Tibial nerve (tissue), 4 donors: ENCODE measurements around the gene PDZD2. TPM values are rescaled to one million over a fixed set of nuclear protein-coding genes. Genes with fewer than 3 reads are reported as not detected.

ENCODE experiments used
- DNase-seq, 2 donors: peaks; one replicate each; pipeline ENCODE4 v3.0.0-alpha.2; 2019; ENCODE audit warnings: low spot score in 2 of 2
- H3K27ac ChIP-seq, 4 donors: fragments of 200-600 bp; sonication (generic) in 3 of 4; one replicate each; pipeline ENCODE4 v1.5.1; 2017 to 2019; ENCODE audit warnings: mild to moderate bottlenecking in 1 of 4
- H3K27me3 ChIP-seq, 2 donors: fragments of 200-600 bp; sonication (generic) in 1 of 2; one replicate each; pipeline versions ENCODE4 v1.5.1 to v1.6.0; 2017 to 2019
- H3K36me3 ChIP-seq, 3 donors: fragments of 200-600 bp; sonication (generic); one replicate each; pipeline ENCODE4 v1.5.1; 2018 to 2019
- H3K4me1 ChIP-seq, 4 donors: fragments of 200-600 bp; sonication (generic) in 3 of 4; one replicate each; pipeline ENCODE4 v1.5.1; 2017 to 2019
- H3K4me3 ChIP-seq, 4 donors: fragments of 200-600 bp; sonication (generic) in 3 of 4; one replicate each; pipeline ENCODE4 v1.5.1; 2017 to 2019; ENCODE audit warnings: mild to moderate bottlenecking in 1 of 4, moderate library complexity in 1 of 4
- H3K9me3 ChIP-seq, 4 donors: fragments of 200-600 bp; sonication (generic) in 3 of 4; one replicate each; pipeline ENCODE4 v1.5.1; 2017 to 2019
- CTCF ChIP-seq, 5 experiments: fragments of 200-600 bp in 3 of 5; fragments of 450-650 bp in 2 of 5; sonication (generic) in 3 of 5; IDR thresholded peaks; one replicate each; pipeline ENCODE4 v1.5.1; 2016 to 2019; ENCODE audit warnings: antibody characterized with exemption in 5 of 5, mild to moderate bottlenecking in 3 of 5, moderate library complexity in 2 of 5
- EP300 ChIP-seq, 2 donors: sonication (generic); formaldehyde crosslinking; IDR thresholded peaks; one replicate each; pipeline ENCODE4 v1.6.1; 2017; ENCODE audit warnings: antibody characterized with exemption in 2 of 2, mild to moderate bottlenecking in 1 of 2
- POLR2A ChIP-seq, 2 donors: fragments of 450-650 bp; IDR thresholded peaks; one replicate each; pipeline ENCODE4 v1.6.1; 2017; ENCODE audit warnings: antibody characterized with exemption in 2 of 2, mild to moderate bottlenecking in 2 of 2, moderate library complexity in 2 of 2
- WGBS, 2 donors: methylation state at CpG; one replicate each; pipeline ENCODE4 v1.1.5; 2018; 5-methylcytosine and 5-hydroxymethylcytosine counted together
- total RNA-seq, 4 donors: library from RNA; depleted of rRNA; stranded (reverse); fragments of >200 nt; gene quantifications; one replicate each; pipeline ENCODE4 v1.1.0, GENCODE V29; 2016

The PDZD2 gene
- total RNA-seq, 4 donors from 2014 or later = 102 to 153 (median 117) TPM

GRCh38 chr5:31707329-31707728, 68.4 kb downstream of the PDZD2 start:
- 81 to 87% methylated on average over 4 of the region's 4 CpGs for WGBS, 2 donors
- H3K4me1 ChIP-seq = peaks cover 0 to 5% (median 0%) of the 10 kb centered on the region in 4 donors
- H3K9me3 ChIP-seq = no peaks in the 10 kb centered on the region
- H3K27me3 ChIP-seq = no peaks in the 10 kb centered on the region
- no peak overlapping the region for H3K4me3 ChIP-seq
- no peak overlapping the region for H3K27ac ChIP-seq
- H3K36me3 ChIP-seq = no peaks in the 10 kb centered on the region
- no peak for DNase-seq
- no peak for TF ChIP-seq CTCF (IDR thresholded peaks at IDR 0.05)

- H3K27ac ChIP-seq = no peak overlapping the region
These were observed 69.2 kb downstream of the PDZD2 start for GRCh38 chr5:31708089-31708488.

GRCh38 chr5:31711363-31711762, 72.4 kb downstream of the PDZD2 start:
- no peak overlapping the region for H3K27ac ChIP-seq
- TF ChIP-seq CTCF (IDR thresholded peaks at IDR 0.05) (no peak), POLR2A (IDR thresholded peaks at IDR 0.05) (no peak), EP300 (IDR thresholded peaks at IDR 0.05) (no peak)
- H3K4me1 ChIP-seq = peaks cover 0 to 4% (median 0%) of the 10 kb centered on the region in 4 donors
- H3K9me3 ChIP-seq = no peaks in the 10 kb centered on the region
- H3K4me3 ChIP-seq = no peak overlapping the region
- WGBS, 2 donors = 60 to 67% methylated on average over 6 of the region's 6 CpGs
- H3K27me3 ChIP-seq = no peaks in the 10 kb centered on the region
- no peaks in the 10 kb centered on the region for H3K36me3 ChIP-seq
- DNase-seq = no peak

More at GRCh38 chr5:31708089-31708488, 69.2 kb downstream of the PDZD2 start:
- WGBS, 2 donors = 71 to 84% methylated on average over 5 of the region's 5 CpGs
- no peaks in the 10 kb centered on the region for H3K27me3 ChIP-seq
- peaks cover 0 to 4% (median 0%) of the 10 kb centered on the region in 4 donors for H3K4me1 ChIP-seq
- TF ChIP-seq POLR2A (IDR thresholded peaks at IDR 0.05) = no peak
- no peak for TF ChIP-seq EP300 (IDR thresholded peaks at IDR 0.05)
- TF ChIP-seq CTCF (IDR thresholded peaks at IDR 0.05) = no peak
- no peaks in the 10 kb centered on the region for H3K9me3 ChIP-seq
- H3K4me3 ChIP-seq = no peak overlapping the region
- no peak for DNase-seq
- H3K36me3 ChIP-seq = no peaks in the 10 kb centered on the region

GRCh38 chr5:31711935-31712592, 73.1 kb downstream of the PDZD2 start:
- no peaks in the 10 kb centered on the region for H3K9me3 ChIP-seq
- peaks cover 0 to 4% (median 0%) of the 10 kb centered on the region in 4 donors for H3K4me1 ChIP-seq
- H3K27me3 ChIP-seq = no peaks in the 10 kb centered on the region
- H3K4me3 ChIP-seq = no peak overlapping the region
- WGBS, 2 donors = 65 to 67% methylated on average over 10 of the region's 10 CpGs
- TF ChIP-seq POLR2A (IDR thresholded peaks at IDR 0.05) (no peak), EP300 (IDR thresholded peaks at IDR 0.05) (no peak), CTCF (IDR thresholded peaks at IDR 0.05) (no peak)
- no peak for DNase-seq
- no peaks in the 10 kb centered on the region for H3K36me3 ChIP-seq
- H3K27ac ChIP-seq = no peak overlapping the region

- WGBS, 2 donors = 64 to 66% methylated on average over 7 of the region's 7 CpGs
- H3K27me3 ChIP-seq = no peaks in the 10 kb centered on the region
- no peaks in the 10 kb centered on the region for H3K4me1 ChIP-seq
- H3K4me3 ChIP-seq = no peak overlapping the region
- H3K9me3 ChIP-seq = no peaks in the 10 kb centered on the region
- no peak overlapping the region for H3K27ac ChIP-seq
- TF ChIP-seq POLR2A (IDR thresholded peaks at IDR 0.05) (no peak), CTCF (IDR thresholded peaks at IDR 0.05) (no peak), EP300 (IDR thresholded peaks at IDR 0.05) (no peak)
- DNase-seq = no peak
- H3K36me3 ChIP-seq = no peaks in the 10 kb centered on the region
These were observed 78.6 kb downstream of the PDZD2 start for GRCh38 chr5:31717561-31717960.
